ENCODE measurements around the gene RNF169.

- TF ChIP-seq GATA3 (IDR thresholded peaks at IDR 0.05; ENCODE audit: low read depth, low read length): no peak
- no peak for TF ChIP-seq GATA2 (IDR thresholded peaks at IDR 0.05; ENCODE audit: low read depth, low read length)
Observed at GRCh38 chr11:74778581-74778980, 29.9 kb downstream of the RNF169 start.
